ENCODE measurements around the gene PSMD13. TPM values are rescaled to one million over a fixed set of nuclear protein-coding genes. Genes with fewer than 3 reads are reported as not detected.

PSMD13 gene
- total and polyA plus RNA-seq, 2 experiments from 2014 or later: 98.4 to 175 TPM

DNA sequence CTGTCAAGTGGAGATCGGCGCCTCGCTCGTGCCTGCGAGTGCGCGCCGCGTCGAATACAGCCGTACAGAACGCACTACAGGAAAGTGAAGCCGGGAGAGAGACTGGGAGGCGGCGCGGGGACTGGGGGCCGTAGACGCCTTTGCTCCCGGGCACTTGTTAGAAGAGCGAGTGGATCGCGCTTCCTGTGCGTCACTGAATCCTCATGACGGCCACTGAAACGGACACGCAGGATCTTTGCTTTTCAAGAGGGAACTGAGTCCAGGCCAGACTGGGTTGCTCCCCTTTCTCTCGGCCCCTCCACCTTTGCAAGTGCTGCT, 29.0 kb upstream of the PSMD13 start:
- Histone ChIP-seq H3K27ac (peak overlapping the region; percentile 96), H3K9me3 (ENCODE audit: low read depth) (no peaks in the 10 kb centered on the region), H3K36me3 (peaks cover 27% of the 10 kb centered on the region), H3K27me3 (no peaks in the 10 kb centered on the region), H3K4me3 (peak overlapping the region; percentile 56), H3K4me1 (ENCODE audit: low read depth) (no peaks in the 10 kb centered on the region)
- DNase-seq (ENCODE audit: low read depth in 1 of 2, low spot score in 1 of 2): peak in 1 of 2 donors; percentile 69
- TF ChIP-seq, protein P1, sequence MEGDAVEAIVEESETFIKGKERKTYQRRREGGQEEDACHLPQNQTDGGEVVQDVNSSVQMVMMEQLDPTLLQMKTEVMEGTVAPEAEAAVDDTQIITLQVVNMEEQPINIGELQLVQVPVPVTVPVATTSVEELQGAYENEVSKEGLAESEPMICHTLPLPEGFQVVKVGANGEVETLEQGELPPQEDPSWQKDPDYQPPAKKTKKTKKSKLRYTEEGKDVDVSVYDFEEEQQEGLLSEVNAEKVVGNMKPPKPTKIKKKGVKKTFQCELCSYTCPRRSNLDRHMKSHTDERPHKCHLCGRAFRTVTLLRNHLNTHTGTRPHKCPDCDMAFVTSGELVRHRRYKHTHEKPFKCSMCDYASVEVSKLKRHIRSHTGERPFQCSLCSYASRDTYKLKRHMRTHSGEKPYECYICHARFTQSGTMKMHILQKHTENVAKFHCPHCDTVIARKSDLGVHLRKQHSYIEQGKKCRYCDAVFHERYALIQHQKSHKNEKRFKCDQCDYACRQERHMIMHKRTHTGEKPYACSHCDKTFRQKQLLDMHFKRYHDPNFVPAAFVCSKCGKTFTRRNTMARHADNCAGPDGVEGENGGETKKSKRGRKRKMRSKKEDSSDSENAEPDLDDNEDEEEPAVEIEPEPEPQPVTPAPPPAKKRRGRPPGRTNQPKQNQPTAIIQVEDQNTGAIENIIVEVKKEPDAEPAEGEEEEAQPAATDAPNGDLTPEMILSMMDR (IDR thresholded peaks at IDR 0.05; ENCODE audit: low read depth, low read length): no peak

DNA sequence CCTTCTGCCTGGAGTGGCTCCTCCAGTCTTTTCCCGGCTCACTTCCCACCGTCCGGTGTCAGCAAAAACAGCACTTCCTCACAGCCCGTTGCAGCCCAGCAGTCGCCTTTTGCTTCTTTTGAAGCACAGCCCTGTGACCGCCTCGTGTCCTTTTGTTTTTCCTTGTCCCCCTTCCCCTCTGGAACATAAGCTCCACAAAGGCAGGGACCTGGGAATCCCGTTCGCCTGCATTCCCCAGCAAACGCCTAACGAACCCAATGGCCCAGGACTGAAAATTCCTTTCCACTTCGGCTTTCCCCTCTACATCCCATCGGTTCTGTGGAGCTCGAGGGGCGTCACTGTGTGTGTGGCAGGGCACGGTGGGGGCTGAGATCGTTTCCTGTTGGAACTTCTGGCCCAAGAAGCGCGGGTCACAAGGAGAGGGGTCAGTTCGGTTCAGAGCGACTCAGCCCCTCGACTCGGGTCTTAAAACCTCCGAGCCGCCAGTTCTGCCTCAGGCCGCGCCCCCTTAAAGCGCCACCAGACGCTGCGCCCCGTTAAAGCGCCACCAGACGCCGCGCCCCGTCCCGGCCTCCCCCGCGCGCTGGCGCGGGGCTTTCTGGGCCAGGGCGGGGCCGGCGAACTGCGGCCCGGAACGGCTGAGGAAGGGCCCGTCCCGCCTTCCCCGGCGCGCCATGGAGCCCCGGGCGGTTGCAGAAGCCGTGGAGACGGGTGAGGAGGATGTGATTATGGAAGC, 28.4 kb upstream of the PSMD13 start:
- no peaks in the 10 kb centered on the region for H3K9me3 ChIP-seq (ENCODE audit: low read depth)

DNA sequence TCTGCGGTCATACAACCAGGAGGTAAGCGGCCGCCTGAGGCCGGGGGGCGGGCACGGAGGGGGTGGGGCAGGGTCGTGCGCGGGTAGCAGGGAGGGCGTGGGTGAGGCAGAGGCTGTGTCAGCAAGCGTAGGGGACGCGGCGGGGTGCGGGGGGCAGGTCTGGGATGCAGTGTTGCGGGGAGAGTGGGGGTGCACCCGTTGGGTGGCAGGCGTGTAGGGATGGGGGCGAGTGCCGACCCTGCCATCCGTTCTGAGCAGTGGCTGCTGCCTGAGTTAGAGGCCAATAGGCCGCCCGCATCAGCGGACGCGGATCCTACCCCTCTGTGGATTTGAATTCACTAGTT, 27.9 kb upstream of the PSMD13 start:
- peak in 1 of 2 donors; percentile 28 for DNase-seq (ENCODE audit: low read depth in 1 of 2, low spot score in 1 of 2)
- H3K36me3 ChIP-seq: peaks cover 34% of the 10 kb centered on the region
- H3K4me3 ChIP-seq: peak overlapping the region; percentile 56
- H3K27me3 ChIP-seq: no peaks in the 10 kb centered on the region
- no peaks in the 10 kb centered on the region for H3K4me1 ChIP-seq (ENCODE audit: low read depth)
- TF ChIP-seq, protein P1 (IDR thresholded peaks at IDR 0.05; ENCODE audit: low read depth, low read length): no peak
- H3K9me3 ChIP-seq (ENCODE audit: low read depth): no peaks in the 10 kb centered on the region
- H3K27ac ChIP-seq: peak overlapping the region; percentile 96

More for the DNA sequence above, 28.4 kb upstream of the PSMD13 start:
- peak; percentile 76 to 89 for DNase-seq (ENCODE audit: low read depth in 1 of 2, low spot score in 1 of 2)
- H3K4me1 ChIP-seq (ENCODE audit: low read depth): no peaks in the 10 kb centered on the region
- peaks cover 33% of the 10 kb centered on the region for H3K36me3 ChIP-seq
- H3K27me3 ChIP-seq: no peaks in the 10 kb centered on the region
- TF ChIP-seq, protein P1 (IDR thresholded peaks at IDR 0.05; ENCODE audit: low read depth, low read length): no peak
- H3K27ac ChIP-seq: peak overlapping the region; percentile 96
- peak overlapping the region; percentile 56 for H3K4me3 ChIP-seq

DNA sequence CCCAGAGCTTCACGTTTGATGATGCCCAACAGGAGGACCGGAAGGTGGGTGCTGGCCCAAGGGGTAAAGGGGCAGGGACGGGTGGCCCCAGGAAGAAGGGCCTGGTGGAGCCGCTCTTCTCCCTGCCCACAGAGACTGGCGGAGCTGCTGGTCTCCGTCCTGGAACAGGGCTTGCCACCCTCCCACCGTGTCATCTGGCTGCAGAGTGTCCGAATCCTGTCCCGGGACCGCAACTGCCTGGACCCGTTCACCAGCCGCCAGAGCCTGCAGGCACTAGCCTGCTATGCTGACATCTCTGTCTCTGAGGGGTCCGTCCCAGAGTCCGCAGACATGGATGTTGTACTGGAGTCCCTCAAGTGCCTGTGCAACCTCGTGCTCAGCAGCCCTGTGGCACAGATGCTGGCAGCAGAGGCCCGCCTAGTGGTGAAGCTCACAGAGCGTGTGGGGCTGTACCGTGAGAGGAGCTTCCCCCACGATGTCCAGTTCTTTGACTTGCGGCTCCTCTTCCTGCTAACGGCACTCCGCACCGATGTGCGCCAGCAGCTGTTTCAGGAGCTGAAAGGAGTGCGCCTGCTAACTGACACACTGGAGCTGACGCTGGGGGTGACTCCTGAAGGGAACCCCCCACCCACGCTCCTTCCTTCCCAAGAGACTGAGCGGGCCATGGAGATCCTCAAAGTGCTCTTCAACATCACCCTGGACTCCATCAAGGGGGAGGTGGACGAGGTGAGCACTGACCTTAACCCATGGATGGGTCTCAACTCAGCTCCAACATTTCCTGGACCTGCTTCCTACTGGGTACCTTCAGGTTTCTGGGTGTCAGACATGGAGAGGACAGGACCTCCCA, 27.3 kb upstream of the PSMD13 start:
- Histone ChIP-seq H3K9me3 (ENCODE audit: low read depth) (no peaks in the 10 kb centered on the region), H3K4me1 (ENCODE audit: low read depth) (no peaks in the 10 kb centered on the region), H3K4me3 (peak overlapping the region; percentile 56), H3K27me3 (no peaks in the 10 kb centered on the region), H3K27ac (peak overlapping the region; percentile 96), H3K36me3 (peaks cover 40% of the 10 kb centered on the region)
- DNase-seq (ENCODE audit: low read depth in 1 of 2, low spot score in 1 of 2): no peak
- TF ChIP-seq, protein P1 (IDR thresholded peaks at IDR 0.05; ENCODE audit: low read depth, low read length): no peak

DNA sequence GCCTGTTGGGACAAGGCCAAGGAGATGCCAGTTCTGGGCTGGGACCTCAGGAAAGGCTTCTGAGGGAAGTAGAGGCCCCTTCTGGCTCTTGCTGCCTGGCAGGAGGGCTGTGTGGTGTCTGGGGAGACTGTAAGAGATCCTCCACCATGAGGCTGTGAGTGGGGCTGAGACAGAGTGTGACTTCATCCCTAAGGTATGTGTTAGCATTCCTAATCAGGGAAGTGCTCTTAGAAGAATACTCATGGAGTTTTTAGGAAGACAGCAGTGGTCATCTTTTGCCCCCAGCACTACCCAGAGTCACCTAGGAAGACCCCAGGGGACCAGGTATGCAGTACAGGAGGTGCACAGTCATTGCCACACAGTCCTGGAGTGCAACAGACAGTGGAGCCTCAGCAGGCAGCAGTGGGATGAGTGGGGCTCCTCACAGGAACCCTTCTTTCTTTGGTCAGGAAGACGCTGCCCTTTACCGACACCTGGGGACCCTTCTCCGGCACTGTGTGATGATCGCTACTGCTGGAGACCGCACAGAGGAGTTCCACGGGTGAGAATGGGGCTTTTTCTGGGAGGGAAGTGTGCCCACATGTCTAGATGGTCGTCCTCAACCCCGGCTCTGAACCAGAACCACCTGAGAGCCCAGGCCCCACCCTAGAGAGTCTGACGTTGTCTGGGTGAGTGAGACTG, 26.5 kb upstream of the PSMD13 start:
- no peak overlapping the region for H3K27ac ChIP-seq
- H3K4me1 ChIP-seq (ENCODE audit: low read depth): no peaks in the 10 kb centered on the region
- peak in 1 of 2 donors; percentile 66 for DNase-seq (ENCODE audit: low read depth in 1 of 2, low spot score in 1 of 2)
- peaks cover 46% of the 10 kb centered on the region for H3K36me3 ChIP-seq
- TF ChIP-seq, protein P1 (IDR thresholded peaks at IDR 0.05; ENCODE audit: low read depth, low read length): no peak
- no peak overlapping the region for H3K4me3 ChIP-seq
- H3K9me3 ChIP-seq (ENCODE audit: low read depth): no peaks in the 10 kb centered on the region
- no peaks in the 10 kb centered on the region for H3K27me3 ChIP-seq

Data from cardiac muscle cell (in vitro differentiated cells and primary cell).